Thyroid gland (tissue), 4 donors: ENCODE results near the gene SLC28A1.

Experiments used
- POLR2A ChIP-seq, 2 donors: fragments of 450-650 bp; IDR thresholded peaks; one replicate each; pipeline ENCODE4 v1.6.1; 2017; ENCODE audit warnings: antibody characterized with exemption in 2 of 2, mild to moderate bottlenecking in 2 of 2, moderate library complexity in 1 of 2
- TF ChIP-seq, protein P1 (sequence below), 6 experiments: fragments of 200-600 bp in 3 of 6; fragments of 450-650 bp in 3 of 6; sonication (generic) in 3 of 6; IDR thresholded peaks; one replicate each; pipeline ENCODE4 v1.5.1; 2016 to 2019; ENCODE audit warnings: antibody characterized with exemption in 6 of 6, mild to moderate bottlenecking in 2 of 6, inconsistent platforms in 1 of 6, moderate library complexity in 1 of 6

GRCh38 chr15:84924077-84924731, 39.7 kb downstream of the SLC28A1 start:
- TF ChIP-seq, protein P1, sequence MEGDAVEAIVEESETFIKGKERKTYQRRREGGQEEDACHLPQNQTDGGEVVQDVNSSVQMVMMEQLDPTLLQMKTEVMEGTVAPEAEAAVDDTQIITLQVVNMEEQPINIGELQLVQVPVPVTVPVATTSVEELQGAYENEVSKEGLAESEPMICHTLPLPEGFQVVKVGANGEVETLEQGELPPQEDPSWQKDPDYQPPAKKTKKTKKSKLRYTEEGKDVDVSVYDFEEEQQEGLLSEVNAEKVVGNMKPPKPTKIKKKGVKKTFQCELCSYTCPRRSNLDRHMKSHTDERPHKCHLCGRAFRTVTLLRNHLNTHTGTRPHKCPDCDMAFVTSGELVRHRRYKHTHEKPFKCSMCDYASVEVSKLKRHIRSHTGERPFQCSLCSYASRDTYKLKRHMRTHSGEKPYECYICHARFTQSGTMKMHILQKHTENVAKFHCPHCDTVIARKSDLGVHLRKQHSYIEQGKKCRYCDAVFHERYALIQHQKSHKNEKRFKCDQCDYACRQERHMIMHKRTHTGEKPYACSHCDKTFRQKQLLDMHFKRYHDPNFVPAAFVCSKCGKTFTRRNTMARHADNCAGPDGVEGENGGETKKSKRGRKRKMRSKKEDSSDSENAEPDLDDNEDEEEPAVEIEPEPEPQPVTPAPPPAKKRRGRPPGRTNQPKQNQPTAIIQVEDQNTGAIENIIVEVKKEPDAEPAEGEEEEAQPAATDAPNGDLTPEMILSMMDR (IDR thresholded peaks at IDR 0.05), result no peak
- TF ChIP-seq POLR2A (IDR thresholded peaks at IDR 0.05), result no peak
